ENCODE results near the gene SLFN12L. TPM values are rescaled to one million over a fixed set of nuclear protein-coding genes. Genes with fewer than 3 reads are reported as not detected.

The SLFN12L gene
- total RNA-seq, 2 experiments from 2014 or later: 23.5 to 25.2 TPM

DNA sequence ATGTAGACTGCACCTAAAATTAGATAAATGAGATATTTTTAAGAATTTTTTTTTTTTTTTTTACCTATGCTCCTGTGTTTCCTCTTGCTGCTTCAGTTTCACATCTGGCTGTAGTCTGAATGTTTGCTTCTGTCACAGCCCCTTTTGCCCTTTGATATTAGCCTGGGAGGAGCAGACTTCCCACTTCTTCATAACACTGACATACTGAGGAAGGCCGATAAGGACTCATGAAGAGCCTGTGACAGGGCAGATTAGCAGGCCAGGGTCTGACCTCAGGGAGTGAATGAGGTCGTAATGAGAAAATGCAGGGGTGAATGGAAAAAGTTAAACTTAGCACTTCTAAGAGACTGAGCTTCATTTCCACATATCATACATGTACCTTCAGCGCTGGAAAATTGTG is 23.2 kb upstream of the SLFN12L start, which contains the start of gene SLFN14:
SLFN14 (minus strand) TSS at position 117 of the 400 bp plus-strand sequence. CDS start 2,757 bp downstream, outside the sequence.
- no peak within 1 kb of the TSS for H3K4me3 Mint-ChIP-seq
- no peaks in the 10 kb centered on the region for H3K27me3 Mint-ChIP-seq (ENCODE audit: low read depth)
- no peaks in the 10 kb centered on the region for H3K36me3 Mint-ChIP-seq (ENCODE audit: low read depth)
- H3K9me3 Mint-ChIP-seq: no peaks in the 10 kb centered on the region
- H3K27ac Mint-ChIP-seq: no peak within 1 kb of the TSS
- peaks cover 3% of the 10 kb centered on the region for H3K4me1 Mint-ChIP-seq (ENCODE audit: low read depth)
- CTCF ChIA-PET: interaction anchor here (0.6 to 1.2 kb wide), 4 partner anchors 9 to 241 kb away, joined by 3 read pairs; no protein-coding TSS in a partner anchor
- intact Hi-C loops (cut with micrococcal nuclease): no loop called here
- no peak for DNase-seq

GRCh38 chr17:35559495-35560210 is 22.2 kb upstream of the SLFN12L start:
- Mint-ChIP-seq H3K36me3 (ENCODE audit: low read depth) (no peaks in the 10 kb centered on the region), H3K9me3 (no peaks in the 10 kb centered on the region), H3K27ac (no peak overlapping the region), H3K27me3 (ENCODE audit: low read depth) (no peaks in the 10 kb centered on the region), H3K4me3 (no peak overlapping the region), H3K4me1 (ENCODE audit: low read depth) (peaks cover 3% of the 10 kb centered on the region)
- CTCF ChIA-PET: interaction anchor here (1.1 to 1.3 kb wide), 2 partner anchors 8 to 10 kb away, joined by 3 read pairs; no protein-coding TSS in a partner anchor
- intact Hi-C loops (cut with micrococcal nuclease): no loop called here
- no peak for DNase-seq

DNA sequence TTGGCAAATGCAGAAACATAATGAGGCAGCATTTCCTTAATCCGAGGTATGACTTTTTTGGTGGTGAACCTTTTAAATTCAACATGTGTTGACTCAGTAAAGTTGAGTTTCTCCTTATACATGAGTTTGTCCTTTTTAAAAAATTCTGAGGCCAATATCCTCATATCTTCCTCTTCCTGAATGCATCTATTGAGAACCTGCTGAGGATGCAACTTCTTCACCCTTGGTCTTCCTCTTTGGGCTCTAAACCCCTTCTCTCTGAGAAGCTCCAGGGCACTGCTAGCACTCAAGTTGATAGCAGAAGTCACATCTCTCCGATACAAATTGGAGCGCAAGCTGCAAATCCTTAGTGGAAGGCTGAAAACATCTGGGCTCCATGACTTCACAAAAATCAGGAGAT is 19.9 kb upstream of the SLFN12L start:
- Mint-ChIP-seq H3K4me3 (no peak overlapping the region), H3K9me3 (no peaks in the 10 kb centered on the region), H3K4me1 (ENCODE audit: low read depth) (peaks cover 3% of the 10 kb centered on the region), H3K27ac (no peak overlapping the region), H3K36me3 (ENCODE audit: low read depth) (no peaks in the 10 kb centered on the region), H3K27me3 (ENCODE audit: low read depth) (no peaks in the 10 kb centered on the region)
- CTCF ChIA-PET: interaction anchor here (0.7 to 0.9 kb wide), 3 partner anchors 159 to 245 kb away, joined by 3 to 4 read pairs (median 4); no protein-coding TSS in a partner anchor
- intact Hi-C loops (cut with micrococcal nuclease): no loop called here
- no peak for DNase-seq

- intact Hi-C loops (cut with micrococcal nuclease): loop anchor here (2.0 kb wide), 1 partner anchor 191 kb away; no protein-coding TSS in a partner anchor
- Mint-ChIP-seq H3K27me3 (ENCODE audit: low read depth) (no peaks in the 10 kb centered on the region), H3K27ac (no peak overlapping the region), H3K4me1 (ENCODE audit: low read depth) (peaks cover 1% of the 10 kb centered on the region), H3K36me3 (ENCODE audit: low read depth) (no peaks in the 10 kb centered on the region), H3K9me3 (no peaks in the 10 kb centered on the region), H3K4me3 (no peak overlapping the region)
- peak; percentile 39 for DNase-seq
- CTCF ChIA-PET: interaction anchor here (1.0 kb wide), 1 partner anchor 192 kb away, joined by 3 read pairs; no protein-coding TSS in a partner anchor
Measured at GRCh38 chr17:35555691-35556090, 18.2 kb upstream of the SLFN12L start.

DNA sequence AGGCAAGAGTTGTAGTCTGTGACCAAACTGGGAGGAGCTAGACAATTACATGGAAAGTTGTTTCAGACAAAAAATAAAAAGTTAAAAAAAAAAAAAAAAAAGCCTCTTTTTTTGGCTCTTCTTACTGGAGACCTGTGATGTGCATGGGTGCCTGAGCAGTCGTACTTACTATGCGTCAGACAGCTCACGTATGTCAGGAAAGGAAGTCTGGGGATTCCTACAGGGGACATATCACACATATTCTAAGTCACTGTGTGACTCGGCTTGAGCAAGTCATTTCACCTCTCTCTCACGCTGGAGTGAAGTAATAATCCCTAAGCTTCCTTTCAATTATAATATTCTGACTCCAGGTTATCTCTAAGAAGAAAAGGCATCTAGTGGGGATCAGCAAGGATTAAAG is 17.2 kb upstream of the SLFN12L start:
- intact Hi-C loops (cut with micrococcal nuclease): loop anchor here (2.0 kb wide), 1 partner anchor 192 kb away; no protein-coding TSS in a partner anchor
- Mint-ChIP-seq H3K4me1 (ENCODE audit: low read depth) (no peaks in the 10 kb centered on the region), H3K9me3 (no peaks in the 10 kb centered on the region), H3K36me3 (ENCODE audit: low read depth) (no peaks in the 10 kb centered on the region), H3K4me3 (no peak overlapping the region), H3K27me3 (ENCODE audit: low read depth) (no peaks in the 10 kb centered on the region), H3K27ac (no peak overlapping the region)
- CTCF ChIA-PET: interaction anchor here (1.1 kb wide), 1 partner anchor 12 kb away, joined by 5 read pairs; no protein-coding TSS in a partner anchor
- peak; percentile 26 for DNase-seq

- CTCF ChIA-PET: no interaction called here
- Mint-ChIP-seq H3K36me3 (ENCODE audit: low read depth) (no peaks in the 10 kb centered on the region), H3K4me1 (ENCODE audit: low read depth) (peaks cover 8% of the 10 kb centered on the region), H3K27ac (no peak overlapping the region), H3K9me3 (no peaks in the 10 kb centered on the region), H3K27me3 (ENCODE audit: low read depth) (no peaks in the 10 kb centered on the region), H3K4me3 (no peak overlapping the region)
- intact Hi-C loops (cut with micrococcal nuclease): no loop called here
- DNase-seq: no peak
Measured at GRCh38 chr17:35553310-35553709, 15.8 kb upstream of the SLFN12L start.

DNA sequence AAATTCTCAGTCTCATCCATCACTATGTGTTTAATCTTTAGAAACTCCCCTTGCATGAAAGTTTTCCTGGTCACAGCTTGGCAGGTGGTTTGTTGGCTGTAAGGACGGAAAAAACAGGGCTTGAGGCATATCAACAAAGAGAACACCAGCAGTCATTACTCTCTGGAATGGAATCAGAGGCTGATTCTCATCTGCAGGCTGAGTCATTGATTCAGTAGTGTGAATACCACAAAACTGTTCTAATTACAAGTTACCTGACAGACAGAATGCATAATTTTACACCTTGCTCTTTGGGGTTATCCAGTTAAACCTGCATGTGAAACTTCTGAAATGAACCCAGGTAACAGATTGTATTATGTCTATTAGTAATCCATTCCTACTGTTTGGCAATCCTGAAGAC is 11.5 kb upstream of the SLFN12L start:
- Mint-ChIP-seq H3K27ac (no peak overlapping the region), H3K4me1 (ENCODE audit: low read depth) (peaks cover 26% of the 10 kb centered on the region), H3K9me3 (no peaks in the 10 kb centered on the region), H3K36me3 (ENCODE audit: low read depth) (no peaks in the 10 kb centered on the region), H3K27me3 (ENCODE audit: low read depth) (no peaks in the 10 kb centered on the region), H3K4me3 (no peak overlapping the region)
- CTCF ChIA-PET: no interaction called here
- intact Hi-C loops (cut with micrococcal nuclease): no loop called here
- DNase-seq: no peak

GRCh38 chr17:35548208-35548810 is 10.8 kb upstream of the SLFN12L start:
- no peak for DNase-seq
- CTCF ChIA-PET: interaction anchor here (0.9 kb wide), 1 partner anchor 9 kb away, joined by 5 read pairs; no protein-coding TSS in a partner anchor
- H3K9me3 Mint-ChIP-seq: no peaks in the 10 kb centered on the region
- no peak overlapping the region for H3K4me3 Mint-ChIP-seq
- no peaks in the 10 kb centered on the region for H3K36me3 Mint-ChIP-seq (ENCODE audit: low read depth)
- H3K27me3 Mint-ChIP-seq (ENCODE audit: low read depth): no peaks in the 10 kb centered on the region
- H3K4me1 Mint-ChIP-seq (ENCODE audit: low read depth): peaks cover 29% of the 10 kb centered on the region
- intact Hi-C loops (cut with micrococcal nuclease): no loop called here
- H3K27ac Mint-ChIP-seq: no peak overlapping the region

DNA sequence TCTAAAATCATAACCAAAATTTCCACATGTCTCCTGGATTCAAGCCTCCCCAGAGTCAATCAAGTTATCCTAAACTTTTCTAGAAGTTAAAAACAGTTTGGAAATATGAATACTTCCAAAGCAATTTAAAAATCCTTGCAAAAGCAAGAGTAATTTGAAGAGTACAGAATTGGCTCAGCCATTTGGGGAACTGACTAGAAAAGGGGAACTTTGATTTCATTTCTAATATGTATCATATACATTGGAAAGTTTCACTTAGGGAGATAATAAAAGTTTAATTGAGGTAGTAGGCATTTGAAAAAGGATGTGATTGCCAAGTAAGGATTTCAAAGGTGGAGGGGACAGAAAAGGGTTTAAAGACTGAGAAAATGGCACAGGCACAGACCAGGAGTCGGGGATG is 9.0 kb upstream of the SLFN12L start:
- Mint-ChIP-seq H3K4me3 (no peak overlapping the region), H3K27me3 (ENCODE audit: low read depth) (no peaks in the 10 kb centered on the region), H3K36me3 (ENCODE audit: low read depth) (no peaks in the 10 kb centered on the region), H3K27ac (no peak overlapping the region), H3K4me1 (ENCODE audit: low read depth) (peaks cover 35% of the 10 kb centered on the region), H3K9me3 (no peaks in the 10 kb centered on the region)
- intact Hi-C loops (cut with micrococcal nuclease): no loop called here
- no peak for DNase-seq
- CTCF ChIA-PET: no interaction called here

DNA sequence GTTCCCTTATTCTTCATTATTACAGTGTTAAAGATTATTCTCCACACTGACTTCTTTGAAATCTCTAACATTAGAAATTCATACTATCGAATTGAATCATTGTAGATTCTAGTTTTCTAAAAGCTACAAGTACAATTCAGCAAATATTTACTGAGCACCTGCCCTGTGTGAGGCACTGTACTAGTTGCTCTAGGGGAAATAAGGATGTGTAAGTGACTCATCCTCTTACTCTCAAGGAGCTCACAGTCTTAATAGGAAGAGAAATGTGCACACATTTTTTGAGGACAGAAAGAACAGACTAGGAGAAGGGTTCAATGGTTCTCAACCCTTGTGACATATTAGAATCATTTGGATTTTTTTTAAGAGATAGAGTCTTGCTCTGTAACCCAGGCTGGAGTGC is 7.7 kb upstream of the SLFN12L start:
- Mint-ChIP-seq H3K4me3 (no peak overlapping the region), H3K27me3 (ENCODE audit: low read depth) (no peaks in the 10 kb centered on the region), H3K36me3 (ENCODE audit: low read depth) (no peaks in the 10 kb centered on the region), H3K27ac (no peak overlapping the region), H3K9me3 (no peaks in the 10 kb centered on the region), H3K4me1 (ENCODE audit: low read depth) (peaks cover 39% of the 10 kb centered on the region)
- CTCF ChIA-PET: interaction anchor here (4.1 kb wide), 1 partner anchor 232 kb away, joined by 21 read pairs; no protein-coding TSS in a partner anchor
- intact Hi-C loops (cut with micrococcal nuclease): no loop called here
- no peak for DNase-seq

DNA sequence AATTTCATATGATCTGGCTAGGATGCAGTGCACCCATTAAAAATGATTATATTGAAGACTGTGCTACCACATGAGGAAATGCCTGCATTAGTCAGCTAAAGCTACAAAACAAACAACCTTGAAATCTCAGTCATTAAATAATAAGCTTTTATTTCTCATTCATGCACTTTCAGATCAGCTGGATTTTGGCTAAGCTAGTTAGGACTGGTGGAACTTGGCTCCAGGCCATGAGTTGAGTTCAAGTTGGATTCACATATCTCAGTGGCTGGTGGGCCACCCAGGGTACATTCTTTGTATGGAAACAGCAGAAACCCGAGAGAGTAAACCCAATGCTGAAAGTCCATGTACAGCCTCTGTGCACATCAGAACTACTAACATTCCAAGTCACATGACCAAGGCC is 6.4 kb upstream of the SLFN12L start:
- H3K4me1 Mint-ChIP-seq (ENCODE audit: low read depth): peaks cover 45% of the 10 kb centered on the region
- H3K27ac Mint-ChIP-seq: no peak overlapping the region
- no peaks in the 10 kb centered on the region for H3K9me3 Mint-ChIP-seq
- H3K36me3 Mint-ChIP-seq (ENCODE audit: low read depth): no peaks in the 10 kb centered on the region
- H3K27me3 Mint-ChIP-seq (ENCODE audit: low read depth): no peaks in the 10 kb centered on the region
- CTCF ChIA-PET: interaction anchor here (4.1 kb wide), 1 partner anchor 231 kb away, joined by 21 read pairs; no protein-coding TSS in a partner anchor
- no peak overlapping the region for H3K4me3 Mint-ChIP-seq
- DNase-seq: no peak
- intact Hi-C loops (cut with micrococcal nuclease): no loop called here

DNA sequence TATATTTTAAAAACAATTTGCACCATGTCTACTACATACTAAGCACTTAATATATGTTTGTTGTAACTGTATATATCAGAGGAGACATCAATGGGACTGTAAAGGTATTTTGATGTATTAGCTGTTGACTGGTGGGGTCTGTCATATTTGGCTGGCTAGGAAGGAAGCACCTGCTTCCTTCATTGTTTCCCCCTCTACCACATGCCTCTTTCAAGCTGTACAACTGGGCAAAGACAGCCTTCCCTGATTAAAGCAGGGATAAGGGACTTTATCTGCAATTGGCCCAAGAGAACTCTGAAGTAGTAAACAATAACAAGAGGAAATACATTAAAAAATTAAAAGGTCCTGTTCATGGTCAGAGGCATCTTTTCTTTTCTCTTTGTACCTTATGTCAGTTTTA is 5.5 kb upstream of the SLFN12L start:
- Mint-ChIP-seq H3K4me3 (no peak overlapping the region), H3K27me3 (ENCODE audit: low read depth) (no peaks in the 10 kb centered on the region), H3K4me1 (ENCODE audit: low read depth) (peaks cover 49% of the 10 kb centered on the region), H3K36me3 (ENCODE audit: low read depth) (no peaks in the 10 kb centered on the region), H3K27ac (no peak overlapping the region), H3K9me3 (no peaks in the 10 kb centered on the region)
- intact Hi-C loops (cut with micrococcal nuclease): no loop called here
- no peak for DNase-seq
- CTCF ChIA-PET: interaction anchor here (1.7 to 4.1 kb wide), 3 partner anchors 9 to 230 kb away, joined by 5 to 21 read pairs (median 6); no protein-coding TSS in a partner anchor
